ENCODE measurements around the gene APBB2.

APBB2 gene

GRCh38 chr4:41178372-41179370, 35.7 kb downstream of the APBB2 start:
- no peaks in the 10 kb centered on the region for H4K20me1 ChIP-seq (ENCODE audit: control insufficient read depth, insufficient read depth, low read depth, low read length)
- TF ChIP-seq EZH2phosphoT487 (IDR thresholded peaks at IDR 0.05; ENCODE audit: borderline replicate concordance, low read length), result no peak
- no peak for TF ChIP-seq CTCF (IDR thresholded peaks at IDR 0.05; ENCODE audit: low read depth, low read length, poor library complexity, severe bottlenecking)
- no peaks in the 10 kb centered on the region for H3F3A ChIP-seq (ENCODE audit: control insufficient read depth, insufficient read depth)
- H3K9me2 ChIP-seq (replicated peaks; ENCODE audit: control insufficient read depth, low read length), result no peaks in the 10 kb centered on the region
- peaks cover 18% of the 10 kb centered on the region for H3K4me1 ChIP-seq (ENCODE audit: control insufficient read depth, low read length)
- H3K9me3 ChIP-seq (ENCODE audit: control insufficient read depth, insufficient read depth, low read length), result no peaks in the 10 kb centered on the region
- H3K27me3 ChIP-seq (ENCODE audit: control insufficient read depth, low read length), result no peaks in the 10 kb centered on the region
- no peak overlapping the region for H3K27ac ChIP-seq (ENCODE audit: low read depth, low read length)
- H3K36me3 ChIP-seq (ENCODE audit: control insufficient read depth, low read length), result no peaks in the 10 kb centered on the region
- peaks cover 87% of the 10 kb centered on the region for H3K79me2 ChIP-seq (ENCODE audit: control insufficient read depth, low read length)
- H3K4me3 ChIP-seq (ENCODE audit: low read length), result no peak overlapping the region
- H3K4me2 ChIP-seq (ENCODE audit: low read length), result no peak overlapping the region

GRCh38 chr4:41177016-41177415, 37.3 kb downstream of the APBB2 start:
- Histone ChIP-seq H3K27me3 (ENCODE audit: control insufficient read depth, low read length) (no peaks in the 10 kb centered on the region), H3K9me3 (ENCODE audit: control insufficient read depth, insufficient read depth, low read length) (no peaks in the 10 kb centered on the region; the same call in 1 of the 2 replicates), H4K20me1 (ENCODE audit: control insufficient read depth, insufficient read depth, low read depth, low read length) (no peaks in the 10 kb centered on the region), H3K79me2 (ENCODE audit: control insufficient read depth, low read length) (peaks cover 88% of the 10 kb centered on the region), H3K4me2 (ENCODE audit: low read length) (no peak overlapping the region), H3K27ac (ENCODE audit: low read depth, low read length) (no peak overlapping the region), H3F3A (ENCODE audit: control insufficient read depth, insufficient read depth) (no peaks in the 10 kb centered on the region), H3K4me1 (ENCODE audit: control insufficient read depth, low read length) (peaks cover 34% of the 10 kb centered on the region), H3K9me2 (replicated peaks; ENCODE audit: control insufficient read depth, low read length) (no peaks in the 10 kb centered on the region), H3K36me3 (ENCODE audit: control insufficient read depth, low read length) (peaks cover 2% of the 10 kb centered on the region; the same call in 1 of the 2 replicates), H3K4me3 (ENCODE audit: low read length) (no peak overlapping the region)
- no peak for TF ChIP-seq CTCF (IDR thresholded peaks at IDR 0.05; ENCODE audit: low read depth, low read length, poor library complexity, severe bottlenecking)
- no peak for TF ChIP-seq EZH2phosphoT487 (IDR thresholded peaks at IDR 0.05; ENCODE audit: borderline replicate concordance, low read length)

GRCh38 chr4:41176340-41176739, 38.0 kb downstream of the APBB2 start:
- Histone ChIP-seq H3K4me3 (ENCODE audit: low read length) (no peak overlapping the region), H3K9me2 (replicated peaks; ENCODE audit: control insufficient read depth, low read length) (no peaks in the 10 kb centered on the region), H3K9me3 (ENCODE audit: control insufficient read depth, insufficient read depth, low read length) (no peaks in the 10 kb centered on the region; the same call in 1 of the 2 replicates), H3K27me3 (ENCODE audit: control insufficient read depth, low read length) (no peaks in the 10 kb centered on the region), H3K79me2 (ENCODE audit: control insufficient read depth, low read length) (peaks cover 88% of the 10 kb centered on the region), H3K4me2 (ENCODE audit: low read length) (no peak overlapping the region), H4K20me1 (ENCODE audit: control insufficient read depth, insufficient read depth, low read depth, low read length) (no peaks in the 10 kb centered on the region), H3K36me3 (ENCODE audit: control insufficient read depth, low read length) (peaks cover 2% of the 10 kb centered on the region; the same call in 1 of the 2 replicates), H3F3A (ENCODE audit: control insufficient read depth, insufficient read depth) (no peaks in the 10 kb centered on the region), H3K27ac (ENCODE audit: low read depth, low read length) (no peak overlapping the region), H3K4me1 (ENCODE audit: control insufficient read depth, low read length) (peaks cover 38% of the 10 kb centered on the region)
- no peak for TF ChIP-seq EZH2phosphoT487 (IDR thresholded peaks at IDR 0.05; ENCODE audit: borderline replicate concordance, low read length)
- no peak for TF ChIP-seq CTCF (IDR thresholded peaks at IDR 0.05; ENCODE audit: low read depth, low read length, poor library complexity, severe bottlenecking)

Data from DOHH2 (cell line).